PC-9 (cell line): Measurements from ENCODE around the gene KIRREL2. TPM values are rescaled to one million over a fixed set of nuclear protein-coding genes. Genes with fewer than 3 reads are reported as not detected.
A peak's percentile ranks its signal among the peaks of the same experiment; 100 is the strongest.

Experiments used
- BruUV-seq: library from RNA; stranded (reverse); fragments of 400-500 nt; replicated peaks from 2 replicates; lab custom pipeline; 2021; lab: Mats Ljungman, UMichigan
- CTCF ChIA-PET: fragments of 300-600 bp; sonication (Branson Sonifier 250); formaldehyde crosslinking; loops from one replicate; lab custom pipeline; 2022; ENCODE audit warnings: antibody characterized with exemption; lab: Charles Lee
- POLR2A ChIA-PET: fragments of 300-600 bp; sonication (Branson Sonifier 250); formaldehyde crosslinking; loops from one replicate; lab custom pipeline; 2022; ENCODE audit warnings: antibody characterized with exemption; ENCODE audit not compliant: unreplicated experiment; lab: Charles Lee
- DNase-seq, 2 experiments: peaks; one replicate each; pipeline versions ENCODE4 v3.0.0 to v3.0.0-alpha.2; 2015 to 2022; ENCODE audit warnings: mixed read lengths in 1 of 2
- H2AFZ ChIP-seq: fragments of 200-600 bp; sonication (generic); 2 replicates; pipeline ENCODE4 v1.8.1; 2017; ENCODE audit warnings: antibody characterized with exemption
- H3F3A ChIP-seq: fragments of 200-600 bp; sonication (generic); 2 replicates; pipeline ENCODE4 v1.8.1; 2017; ENCODE audit warnings: antibody characterized with exemption, mild to moderate bottlenecking, low read depth; ENCODE audit not compliant: insufficient read depth
- H3K27ac ChIP-seq: fragments of 200-600 bp; sonication (generic); 2 replicates; pipeline ENCODE4 v1.6.1; 2016; ENCODE audit warnings: mixed run types
- H3K27me3 ChIP-seq: fragments of 200-600 bp; sonication (generic); 2 replicates; pipeline ENCODE4 v1.6.1; 2016; ENCODE audit warnings: low read depth, mixed run types; ENCODE audit not compliant: insufficient read depth
- H3K36me3 ChIP-seq: fragments of 200-600 bp; sonication (generic); 2 replicates; pipeline ENCODE4 v1.6.1; 2016; ENCODE audit warnings: low read depth, mixed run types
- H3K4me1 ChIP-seq: fragments of 200-600 bp; sonication (generic); replicated peaks from 2 replicates; pipeline ENCODE4 v1.6.1; 2016; ENCODE audit warnings: mixed run types; ENCODE audit not compliant: insufficient read depth
- H3K4me2 ChIP-seq: fragments of 200-600 bp; sonication (generic); 2 replicates; pipeline ENCODE4 v1.6.1; 2017; ENCODE audit warnings: mixed run types
- H3K4me3 ChIP-seq: fragments of 200-600 bp; sonication (generic); 2 replicates; pipeline ENCODE4 v1.6.1; 2016; ENCODE audit warnings: mixed run types
- H3K79me2 ChIP-seq: fragments of 200-600 bp; sonication (generic); 2 replicates; pipeline ENCODE4 v1.6.1; 2017; ENCODE audit warnings: low read depth, mixed run types
- H3K9me2 ChIP-seq: fragments of 200-600 bp; sonication (generic); 2 replicates; pipeline ENCODE4 v1.8.1; 2017; ENCODE audit warnings: mild to moderate bottlenecking; ENCODE audit not compliant: insufficient read depth
- H3K9me3 ChIP-seq: fragments of 200-600 bp; sonication (generic); 2 replicates; pipeline ENCODE4 v1.8.1; 2016; ENCODE audit warnings: low read depth; ENCODE audit not compliant: insufficient read depth
- H4K20me1 ChIP-seq: fragments of 200-600 bp; sonication (generic); 2 replicates; pipeline ENCODE4 v1.8.1; 2017; ENCODE audit not compliant: insufficient read depth
- EZH2 ChIP-seq: fragments of 200-600 bp; sonication (generic); IDR thresholded peaks from 2 replicates; pipeline ENCODE4 v1.8.0; 2017; ENCODE audit warnings: antibody characterized with exemption, low read depth
- intact Hi-C: fragments of 100-400 bp; cut with micrococcal nuclease; formaldehyde crosslinking; loops from one replicate; pipeline ENCODE4 v1.10.0; 2022; ENCODE audit not compliant: unreplicated experiment
- total RNA-seq: library from RNA; stranded (reverse); gene quantifications from 2 replicates; pipeline ENCODE4 v1.2.3, GENCODE V29; 2021
- TF ChIP-seq, protein P1 (sequence below): fragments of 200-600 bp; sonication (generic); conservative IDR thresholded peaks from 2 replicates; pipeline ENCODE4 v1.6.1; 2017; ENCODE audit warnings: mixed run types, antibody characterized with exemption, mild to moderate bottlenecking, moderate library complexity

Gene KIRREL2
- total RNA-seq, 1 experiment from 2014 or later = not detected

DNA sequence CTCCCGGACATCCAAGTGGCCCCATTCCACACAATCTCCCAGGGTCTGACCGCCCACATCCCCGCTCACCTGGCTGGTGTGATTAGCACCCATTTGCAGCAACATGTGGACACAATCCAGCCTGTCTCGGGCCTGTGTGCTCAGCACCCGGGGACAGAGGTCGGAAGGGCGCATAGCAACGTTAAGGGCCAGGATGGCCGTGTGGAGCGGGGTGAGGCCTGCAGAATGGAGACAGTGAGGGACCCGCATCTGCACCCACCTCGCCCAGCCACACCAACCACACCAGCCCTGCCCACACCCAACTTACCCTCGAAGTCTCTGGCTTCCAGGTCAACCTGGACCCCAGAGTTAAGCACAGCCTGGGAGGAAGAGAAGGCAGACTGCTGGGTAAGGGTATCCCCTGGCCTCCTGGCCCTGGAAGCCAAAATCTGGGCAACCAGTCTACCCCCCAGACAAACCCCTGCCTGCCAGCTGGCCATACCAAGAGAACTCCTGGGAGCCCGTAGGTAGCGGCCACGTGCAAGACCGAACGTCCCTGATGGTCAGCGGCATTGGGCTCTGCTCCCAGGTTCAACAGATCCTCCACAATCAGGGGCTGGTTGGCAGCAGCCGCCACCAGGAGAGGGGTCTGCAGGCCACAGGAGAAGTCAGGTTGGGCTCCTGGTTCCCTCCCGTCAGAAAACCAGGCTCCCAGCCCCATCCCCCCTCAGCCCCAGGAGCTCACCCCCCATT is 39.4 kb downstream of the KIRREL2 start:
- Histone ChIP-seq H3K36me3 (peaks cover 16% of the 10 kb centered on the region; the same call in 1 of the 2 replicates), H4K20me1 (no peaks in the 10 kb centered on the region), H3K9me3 (no peaks in the 10 kb centered on the region), H3K4me3 (no peak overlapping the region), H3F3A (peaks cover 3% of the 10 kb centered on the region; the same call in 1 of the 2 replicates), H3K79me2 (peaks cover 16% of the 10 kb centered on the region), H2AFZ (no peak overlapping the region), H3K27me3 (no peaks in the 10 kb centered on the region), H3K27ac (no peak overlapping the region), H3K4me2 (no peak overlapping the region), H3K4me1 (peaks cover 3% of the 10 kb centered on the region; the same call in 1 of the 2 replicates), H3K9me2 (no peaks in the 10 kb centered on the region)
- no TSS peak for BruUV-seq
- intact Hi-C loops = no loop called here
- CTCF ChIA-PET = interaction anchor here (0.5 kb wide), 1 partner anchor 13 kb away, joined by 3 read pairs; no protein-coding TSS in a partner anchor
- TF ChIP-seq EZH2 = no peak
- TF ChIP-seq, protein P1, sequence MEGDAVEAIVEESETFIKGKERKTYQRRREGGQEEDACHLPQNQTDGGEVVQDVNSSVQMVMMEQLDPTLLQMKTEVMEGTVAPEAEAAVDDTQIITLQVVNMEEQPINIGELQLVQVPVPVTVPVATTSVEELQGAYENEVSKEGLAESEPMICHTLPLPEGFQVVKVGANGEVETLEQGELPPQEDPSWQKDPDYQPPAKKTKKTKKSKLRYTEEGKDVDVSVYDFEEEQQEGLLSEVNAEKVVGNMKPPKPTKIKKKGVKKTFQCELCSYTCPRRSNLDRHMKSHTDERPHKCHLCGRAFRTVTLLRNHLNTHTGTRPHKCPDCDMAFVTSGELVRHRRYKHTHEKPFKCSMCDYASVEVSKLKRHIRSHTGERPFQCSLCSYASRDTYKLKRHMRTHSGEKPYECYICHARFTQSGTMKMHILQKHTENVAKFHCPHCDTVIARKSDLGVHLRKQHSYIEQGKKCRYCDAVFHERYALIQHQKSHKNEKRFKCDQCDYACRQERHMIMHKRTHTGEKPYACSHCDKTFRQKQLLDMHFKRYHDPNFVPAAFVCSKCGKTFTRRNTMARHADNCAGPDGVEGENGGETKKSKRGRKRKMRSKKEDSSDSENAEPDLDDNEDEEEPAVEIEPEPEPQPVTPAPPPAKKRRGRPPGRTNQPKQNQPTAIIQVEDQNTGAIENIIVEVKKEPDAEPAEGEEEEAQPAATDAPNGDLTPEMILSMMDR = no peak
- no peak for DNase-seq
- POLR2A ChIA-PET = no interaction called here

DNA sequence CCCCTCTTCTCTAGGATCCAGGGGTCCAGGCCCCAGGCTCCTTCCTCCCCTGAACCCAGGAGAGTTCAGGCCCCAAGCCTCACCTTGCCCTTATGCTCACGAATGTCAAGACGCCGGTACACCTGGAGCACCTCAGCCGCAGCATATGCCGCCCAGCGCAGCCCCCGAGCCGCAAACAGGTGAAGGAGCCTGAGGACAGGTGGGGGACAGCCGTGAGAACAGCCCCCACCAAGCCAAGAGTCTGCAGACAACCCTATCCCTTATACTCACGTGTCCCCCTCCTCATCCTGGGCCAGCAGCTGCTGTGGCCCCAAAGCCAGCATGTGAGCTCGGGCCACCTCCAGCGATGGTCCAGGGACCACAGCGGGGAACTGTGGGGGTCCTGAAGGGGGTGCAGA is 39.9 kb downstream of the KIRREL2 start:
- intact Hi-C loops = no loop called here

DNA sequence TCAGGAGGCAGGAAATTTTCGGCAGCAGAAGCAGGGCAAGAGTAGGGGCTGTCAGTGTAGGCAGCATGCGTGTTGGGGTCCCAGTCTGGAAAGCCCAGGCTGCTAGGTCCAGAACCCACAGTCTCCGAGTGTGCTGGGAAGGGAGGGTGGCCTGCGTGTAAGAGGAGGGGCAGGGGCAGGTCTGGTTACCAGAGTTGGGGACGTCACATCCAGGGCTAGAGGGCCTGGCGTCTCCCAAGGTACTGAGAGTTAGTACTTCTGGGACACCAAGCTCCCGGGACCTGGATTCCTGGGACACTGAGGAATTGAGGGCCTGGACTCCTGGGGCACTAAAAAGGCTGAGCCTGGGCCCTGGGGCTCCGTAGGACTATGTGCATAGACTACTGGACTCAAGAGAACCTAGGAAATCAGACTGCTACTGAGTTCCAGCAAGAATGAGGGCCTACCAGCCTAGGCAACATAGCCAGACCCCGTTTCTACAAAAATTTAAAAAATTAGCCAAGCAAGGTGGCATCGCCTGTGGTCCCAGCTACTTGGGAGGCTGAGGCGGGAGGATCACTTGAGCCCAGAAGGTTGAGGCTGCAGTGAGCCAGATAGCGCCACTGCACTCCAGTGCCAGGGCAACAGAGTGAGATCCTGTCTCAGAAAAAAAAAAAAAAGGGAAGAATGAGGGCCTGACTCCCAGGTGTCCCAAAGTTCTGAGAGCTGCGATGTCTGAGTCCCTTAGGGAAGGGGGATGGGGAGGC is 41.2 kb downstream of the KIRREL2 start:
- DNase-seq = no peak
- ChIA-PET POLR2A (interaction anchor here (0.6 kb wide), 1 partner anchor 584 kb away, joined by 3 read pairs; no protein-coding TSS in a partner anchor), CTCF (no interaction called here)
- Histone ChIP-seq H3K27ac (no peak overlapping the region), H3K27me3 (no peaks in the 10 kb centered on the region), H4K20me1 (no peaks in the 10 kb centered on the region), H3K4me3 (no peak overlapping the region), H3K79me2 (peaks cover 16% of the 10 kb centered on the region), H3K9me3 (no peaks in the 10 kb centered on the region), H3F3A (peaks cover 4% of the 10 kb centered on the region; the same call in 1 of the 2 replicates), H3K9me2 (no peaks in the 10 kb centered on the region), H3K4me2 (peak overlapping the region; percentile 87), H3K4me1 (peaks cover 8% of the 10 kb centered on the region; the same call in 1 of the 2 replicates), H2AFZ (no peak overlapping the region), H3K36me3 (peaks cover 11% of the 10 kb centered on the region; the same call in 1 of the 2 replicates)
- TF ChIP-seq, protein P1 = no peak
- TF ChIP-seq EZH2 = no peak
- no TSS peak for BruUV-seq
- intact Hi-C loops = no loop called here

More for the DNA sequence above, 39.9 kb downstream of the KIRREL2 start:
- no peaks in the 10 kb centered on the region for H3K9me3 ChIP-seq
- peaks cover 4% of the 10 kb centered on the region; the same call in 1 of the 2 replicates for H3F3A ChIP-seq
- no peak for TF ChIP-seq EZH2
- TF ChIP-seq, protein P1 = no peak
- H3K4me2 ChIP-seq = no peak overlapping the region
- H3K27ac ChIP-seq = no peak overlapping the region
- H2AFZ ChIP-seq = no peak overlapping the region
- no peaks in the 10 kb centered on the region for H3K27me3 ChIP-seq
- peaks cover 8% of the 10 kb centered on the region; the same call in 1 of the 2 replicates for H3K4me1 ChIP-seq
- peaks cover 16% of the 10 kb centered on the region for H3K79me2 ChIP-seq
- no TSS peak for BruUV-seq
- H3K4me3 ChIP-seq = no peak overlapping the region
- H3K36me3 ChIP-seq = peaks cover 16% of the 10 kb centered on the region; the same call in 1 of the 2 replicates
- H4K20me1 ChIP-seq = no peaks in the 10 kb centered on the region
- POLR2A ChIA-PET = no interaction called here
- no peaks in the 10 kb centered on the region for H3K9me2 ChIP-seq
- DNase-seq = no peak
- CTCF ChIA-PET = interaction anchor here (0.5 kb wide), 1 partner anchor 13 kb away, joined by 3 read pairs; no protein-coding TSS in a partner anchor
